HEK293 (cell line): ENCODE results near the gene NOVA2.

ENCODE experiments used
- AEBP2 ChIP-seq: fragments of 450-650 bp; formaldehyde crosslinking; IDR thresholded peaks from 2 replicates; pipeline ENCODE4 v1.5.1; 2016; ENCODE audit warnings: missing biosample characterization, missing genetic modification characterization, borderline replicate concordance
- BCL11A ChIP-seq: fragments of 450-650 bp; formaldehyde crosslinking; IDR thresholded peaks from 2 replicates; pipeline ENCODE4 v1.5.1; 2016; ENCODE audit warnings: low read depth, missing biosample characterization, missing genetic modification characterization
- HOXC10 ChIP-seq: sonication (generic); formaldehyde crosslinking; IDR thresholded peaks from 2 replicates; pipeline ENCODE4 v1.8.1; 2023; ENCODE audit warnings: mild to moderate bottlenecking, missing genetic modification reagents
- INSM2 ChIP-seq: fragments of 450-650 bp; formaldehyde crosslinking; IDR thresholded peaks from 2 replicates; pipeline ENCODE4 v1.5.1; 2016; ENCODE audit warnings: missing biosample characterization, missing genetic modification characterization
- KLF1 ChIP-seq: fragments of 450-650 bp; formaldehyde crosslinking; IDR thresholded peaks from 2 replicates; pipeline ENCODE4 v1.5.1; 2016; ENCODE audit warnings: missing biosample characterization, missing genetic modification characterization
- OSR2 ChIP-seq: fragments of 450-650 bp; formaldehyde crosslinking; IDR thresholded peaks from 2 replicates; pipeline ENCODE4 v1.5.1; 2016; ENCODE audit warnings: missing biosample characterization, missing genetic modification characterization
- PBX3 ChIP-seq: sonication (generic); formaldehyde crosslinking; IDR thresholded peaks from 2 replicates; pipeline ENCODE4 v1.8.1; 2022; ENCODE audit warnings: mild to moderate bottlenecking, moderate library complexity, missing genetic modification reagents
- TSHZ1 ChIP-seq: fragments of 450-650 bp; formaldehyde crosslinking; IDR thresholded peaks from 2 replicates; pipeline ENCODE4 v1.5.1; 2016; ENCODE audit warnings: missing biosample characterization, missing genetic modification characterization, borderline replicate concordance
- ZNF169 ChIP-seq: fragments of 450-650 bp; formaldehyde crosslinking; IDR thresholded peaks from 2 replicates; pipeline ENCODE4 v1.5.1; 2016; ENCODE audit warnings: missing biosample characterization, missing genetic modification characterization
- ZNF18 ChIP-seq: fragments of 450-650 bp; formaldehyde crosslinking; IDR thresholded peaks from 2 replicates; pipeline ENCODE4 v1.5.1; 2016; ENCODE audit warnings: missing biosample characterization, missing genetic modification characterization
- ZNF211 ChIP-seq: fragments of 450-650 bp; formaldehyde crosslinking; IDR thresholded peaks from 2 replicates; pipeline ENCODE4 v1.5.1; 2016; ENCODE audit warnings: low read depth, missing biosample characterization, missing genetic modification characterization
- ZNF221 ChIP-seq: fragments of 450-650 bp; formaldehyde crosslinking; IDR thresholded peaks from 2 replicates; pipeline ENCODE4 v1.5.1; 2017; ENCODE audit warnings: missing biosample characterization, missing genetic modification characterization, borderline replicate concordance
- ZNF239 ChIP-seq: fragments of 450-650 bp; formaldehyde crosslinking; IDR thresholded peaks from 2 replicates; pipeline ENCODE4 v1.5.1; 2016; ENCODE audit warnings: missing biosample characterization, missing genetic modification characterization
- ZNF26 ChIP-seq: fragments of 450-650 bp; formaldehyde crosslinking; IDR thresholded peaks from 2 replicates; pipeline ENCODE4 v1.5.1; 2016; ENCODE audit warnings: missing biosample characterization, missing genetic modification characterization
- ZNF280C ChIP-seq: fragments of 450-650 bp; formaldehyde crosslinking; IDR thresholded peaks from 2 replicates; pipeline ENCODE4 v1.5.1; 2016; ENCODE audit warnings: missing biosample characterization, missing genetic modification characterization
- ZNF292 ChIP-seq: fragments of 450-650 bp; formaldehyde crosslinking; IDR thresholded peaks from 2 replicates; pipeline ENCODE4 v1.5.1; 2016; ENCODE audit warnings: low read depth, missing biosample characterization, missing genetic modification characterization, borderline replicate concordance
- ZNF302 ChIP-seq: fragments of 450-650 bp; formaldehyde crosslinking; IDR thresholded peaks from 2 replicates; pipeline ENCODE4 v1.5.1; 2016; ENCODE audit warnings: missing biosample characterization, missing genetic modification characterization, low read depth
- ZNF311 ChIP-seq: fragments of 450-650 bp; formaldehyde crosslinking; IDR thresholded peaks from 2 replicates; pipeline ENCODE4 v1.5.1; 2017; ENCODE audit warnings: missing biosample characterization, missing genetic modification characterization, borderline replicate concordance
- ZNF37A ChIP-seq: fragments of 450-650 bp; IDR thresholded peaks from 2 replicates; pipeline ENCODE4 v1.5.1; 2018; ENCODE audit warnings: missing biosample characterization, missing genetic modification characterization
- ZNF501 ChIP-seq: fragments of 450-650 bp; formaldehyde crosslinking; IDR thresholded peaks from 2 replicates; pipeline ENCODE4 v1.5.1; 2016; ENCODE audit warnings: missing biosample characterization, missing genetic modification characterization
- ZNF514 ChIP-seq: fragments of 450-650 bp; formaldehyde crosslinking; IDR thresholded peaks from 2 replicates; pipeline ENCODE4 v1.5.1; 2016; ENCODE audit warnings: missing biosample characterization, missing genetic modification characterization
- ZNF558 ChIP-seq: fragments of 450-650 bp; formaldehyde crosslinking; IDR thresholded peaks from 2 replicates; pipeline ENCODE4 v1.5.1; 2016; ENCODE audit warnings: missing biosample characterization, missing genetic modification characterization
- ZNF561 ChIP-seq: fragments of 450-650 bp; IDR thresholded peaks from 2 replicates; pipeline ENCODE4 v1.5.1; 2018; ENCODE audit warnings: missing biosample characterization, missing genetic modification characterization, borderline replicate concordance
- ZNF571 ChIP-seq: fragments of 450-650 bp; formaldehyde crosslinking; IDR thresholded peaks from 2 replicates; pipeline ENCODE4 v1.5.0; 2017; ENCODE audit warnings: missing biosample characterization, missing genetic modification characterization
- ZNF621 ChIP-seq: fragments of 450-650 bp; formaldehyde crosslinking; IDR thresholded peaks from 2 replicates; pipeline ENCODE4 v1.5.1; 2017; ENCODE audit warnings: missing biosample characterization, missing genetic modification characterization
- ZNF776 ChIP-seq: fragments of 450-650 bp; formaldehyde crosslinking; IDR thresholded peaks from 2 replicates; pipeline ENCODE4 v1.5.0; 2017; ENCODE audit warnings: missing biosample characterization, missing genetic modification characterization, borderline replicate concordance

NOVA2 gene

GRCh38 chr19:45927565-45928261 is 46.0 kb downstream of the NOVA2 start (continued):
- peak; percentile 40; the same call in 1 of the 2 replicates for TF ChIP-seq PBX3
- TF ChIP-seq TSHZ1 (tag by site-specific recombination): no peak
- TF ChIP-seq ZNF169 (tag by site-specific recombination): no peak
- TF ChIP-seq ZNF302: no peak
- peak; percentile 29; the same call in 1 of the 2 replicates for TF ChIP-seq ZNF501 (tag by site-specific recombination)
- no peak for TF ChIP-seq ZNF239 (tag by site-specific recombination)
- TF ChIP-seq ZNF776: no peak
- TF ChIP-seq ZNF211 (tag by site-specific recombination): no peak
- no peak for TF ChIP-seq ZNF514 (tag by site-specific recombination)
- no peak for TF ChIP-seq HOXC10
- no peak for TF ChIP-seq ZNF221
- TF ChIP-seq ZNF292 (tag by site-specific recombination): no peak
- no peak for TF ChIP-seq ZNF621 (tag by site-specific recombination)
- no peak for TF ChIP-seq ZNF26 (tag by site-specific recombination)
- TF ChIP-seq ZNF571 (tag by site-specific recombination): no peak
- TF ChIP-seq ZNF311: no peak
- peak; percentile 72; the same call in 1 of the 2 replicates for TF ChIP-seq ZNF280C (tag by site-specific recombination)
- no peak for TF ChIP-seq BCL11A (tag by site-specific recombination)
- no peak for TF ChIP-seq ZNF37A (tag by site-specific recombination)
- no peak for TF ChIP-seq ZNF18
- TF ChIP-seq KLF1 (tag by site-specific recombination): no peak
- TF ChIP-seq ZNF558 (tag by site-specific recombination): no peak
- 0 out of 2 replicates have a peak, but pooled peaks have one; percentile 55 for TF ChIP-seq ZNF561 (tag by site-specific recombination)
- no peak for TF ChIP-seq AEBP2
- TF ChIP-seq INSM2 (tag by site-specific recombination): no peak
- TF ChIP-seq OSR2 (tag by site-specific recombination): no peak
